HCT116 (cell line): Measurements from ENCODE around the gene CYB5B.

Experiments used
- EZH2 ChIP-seq: fragments of 200-600 bp; sonication (generic); IDR thresholded peaks from 2 replicates; pipeline ENCODE4 v1.6.1; 2017; ENCODE audit warnings: antibody characterized with exemption, mixed run types
- TF ChIP-seq, protein P1 (sequence below): IDR thresholded peaks from 2 replicates; pipeline ENCODE4 v1.6.1; 2012; ENCODE audit warnings: low read depth
- TF ChIP-seq, protein P2 (sequence below), 3 experiments: fragments of 200-600 bp in 1 of 3; sonication (generic) in 1 of 3; IDR thresholded peaks in 2 of 3; conservative IDR thresholded peaks in 1 of 3; 2 replicates each; pipeline ENCODE4 v1.5.1; 2012 to 2017; ENCODE audit warnings: low read depth in 2 of 3, low read length in 2 of 3, antibody characterized with exemption in 1 of 3, borderline replicate concordance in 1 of 3, control low read depth in 1 of 3, mild to moderate bottlenecking in 1 of 3, mixed read lengths in 1 of 3, mixed run types in 1 of 3, moderate library complexity in 1 of 3; ENCODE audit not compliant: insufficient read depth in 1 of 3

DNA sequence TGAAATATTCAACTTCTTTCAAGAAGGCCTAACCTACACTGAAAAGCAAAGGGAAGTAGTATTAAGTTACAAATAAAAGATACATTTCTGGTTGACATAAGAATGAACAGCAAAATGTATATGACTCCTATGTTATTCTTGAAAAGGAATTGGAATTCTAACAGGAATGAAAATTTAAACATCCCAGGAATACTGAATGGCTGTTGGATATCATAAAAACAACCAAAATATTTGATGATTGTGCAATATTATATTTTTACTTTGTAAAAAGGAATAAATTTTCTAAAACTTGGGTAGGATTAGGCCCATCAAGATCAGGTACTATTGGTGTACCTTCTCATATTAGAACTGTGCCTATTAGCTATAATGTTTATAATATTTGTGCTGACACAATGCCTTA lies 50.0 kb downstream of the CYB5B start:
- TF ChIP-seq, protein P1, sequence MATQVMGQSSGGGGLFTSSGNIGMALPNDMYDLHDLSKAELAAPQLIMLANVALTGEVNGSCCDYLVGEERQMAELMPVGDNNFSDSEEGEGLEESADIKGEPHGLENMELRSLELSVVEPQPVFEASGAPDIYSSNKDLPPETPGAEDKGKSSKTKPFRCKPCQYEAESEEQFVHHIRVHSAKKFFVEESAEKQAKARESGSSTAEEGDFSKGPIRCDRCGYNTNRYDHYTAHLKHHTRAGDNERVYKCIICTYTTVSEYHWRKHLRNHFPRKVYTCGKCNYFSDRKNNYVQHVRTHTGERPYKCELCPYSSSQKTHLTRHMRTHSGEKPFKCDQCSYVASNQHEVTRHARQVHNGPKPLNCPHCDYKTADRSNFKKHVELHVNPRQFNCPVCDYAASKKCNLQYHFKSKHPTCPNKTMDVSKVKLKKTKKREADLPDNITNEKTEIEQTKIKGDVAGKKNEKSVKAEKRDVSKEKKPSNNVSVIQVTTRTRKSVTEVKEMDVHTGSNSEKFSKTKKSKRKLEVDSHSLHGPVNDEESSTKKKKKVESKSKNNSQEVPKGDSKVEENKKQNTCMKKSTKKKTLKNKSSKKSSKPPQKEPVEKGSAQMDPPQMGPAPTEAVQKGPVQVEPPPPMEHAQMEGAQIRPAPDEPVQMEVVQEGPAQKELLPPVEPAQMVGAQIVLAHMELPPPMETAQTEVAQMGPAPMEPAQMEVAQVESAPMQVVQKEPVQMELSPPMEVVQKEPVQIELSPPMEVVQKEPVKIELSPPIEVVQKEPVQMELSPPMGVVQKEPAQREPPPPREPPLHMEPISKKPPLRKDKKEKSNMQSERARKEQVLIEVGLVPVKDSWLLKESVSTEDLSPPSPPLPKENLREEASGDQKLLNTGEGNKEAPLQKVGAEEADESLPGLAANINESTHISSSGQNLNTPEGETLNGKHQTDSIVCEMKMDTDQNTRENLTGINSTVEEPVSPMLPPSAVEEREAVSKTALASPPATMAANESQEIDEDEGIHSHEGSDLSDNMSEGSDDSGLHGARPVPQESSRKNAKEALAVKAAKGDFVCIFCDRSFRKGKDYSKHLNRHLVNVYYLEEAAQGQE = no peak
- TF ChIP-seq EZH2 = no peak
- TF ChIP-seq, protein P2, sequence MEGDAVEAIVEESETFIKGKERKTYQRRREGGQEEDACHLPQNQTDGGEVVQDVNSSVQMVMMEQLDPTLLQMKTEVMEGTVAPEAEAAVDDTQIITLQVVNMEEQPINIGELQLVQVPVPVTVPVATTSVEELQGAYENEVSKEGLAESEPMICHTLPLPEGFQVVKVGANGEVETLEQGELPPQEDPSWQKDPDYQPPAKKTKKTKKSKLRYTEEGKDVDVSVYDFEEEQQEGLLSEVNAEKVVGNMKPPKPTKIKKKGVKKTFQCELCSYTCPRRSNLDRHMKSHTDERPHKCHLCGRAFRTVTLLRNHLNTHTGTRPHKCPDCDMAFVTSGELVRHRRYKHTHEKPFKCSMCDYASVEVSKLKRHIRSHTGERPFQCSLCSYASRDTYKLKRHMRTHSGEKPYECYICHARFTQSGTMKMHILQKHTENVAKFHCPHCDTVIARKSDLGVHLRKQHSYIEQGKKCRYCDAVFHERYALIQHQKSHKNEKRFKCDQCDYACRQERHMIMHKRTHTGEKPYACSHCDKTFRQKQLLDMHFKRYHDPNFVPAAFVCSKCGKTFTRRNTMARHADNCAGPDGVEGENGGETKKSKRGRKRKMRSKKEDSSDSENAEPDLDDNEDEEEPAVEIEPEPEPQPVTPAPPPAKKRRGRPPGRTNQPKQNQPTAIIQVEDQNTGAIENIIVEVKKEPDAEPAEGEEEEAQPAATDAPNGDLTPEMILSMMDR (IDR thresholded peaks at IDR 0.05 in 2 of 3, conservative IDR thresholded peaks at IDR 0.05 in 1 of 3; ENCODE audit: borderline replicate concordance in 1 of 3, insufficient read depth in 1 of 3, low read depth in 2 of 3, low read length in 2 of 3) = no peak
